GM23338 (cell line): Measurements from ENCODE around the gene EBPL. TPM values are rescaled to one million over a fixed set of nuclear protein-coding genes. Genes with fewer than 3 reads are reported as not detected.

Experiments
- ATAC-seq: fragments of 200-7000 bp; cut with Tn5 transposase; 3 replicates; pipeline ENCODE4 v1.9.1; 2020
- DNase-seq: peaks from one replicate; pipeline ENCODE4 v3.0.0-alpha.2; 2015; ENCODE audit warnings: low spot score
- H2AFZ ChIP-seq: fragments of 200-600 bp; sonication (generic); 2 replicates; pipeline ENCODE4 v1.8.0; 2016; ENCODE audit warnings: antibody characterized with exemption, mild to moderate bottlenecking, moderate library complexity
- H3F3A ChIP-seq: fragments of 200-600 bp; sonication (generic); replicated peaks from 2 replicates; pipeline ENCODE4 v1.8.0; 2017; ENCODE audit warnings: antibody characterized with exemption, mixed run types, low read depth
- H3K27ac ChIP-seq: fragments of 200-600 bp; sonication (generic); 2 replicates; pipeline ENCODE4 v1.6.1; 2016; ENCODE audit warnings: low read depth
- H3K27me3 ChIP-seq: fragments of 200-600 bp; sonication (generic); 2 replicates; pipeline ENCODE4 v1.8.0; 2016; ENCODE audit warnings: mild to moderate bottlenecking, mixed run types, moderate library complexity; ENCODE audit not compliant: insufficient read depth
- H3K36me3 ChIP-seq: fragments of 200-600 bp; sonication (generic); 2 replicates; pipeline ENCODE4 v1.8.0; 2016; ENCODE audit warnings: mild to moderate bottlenecking; ENCODE audit not compliant: insufficient read depth
- H3K4me1 ChIP-seq: fragments of 200-600 bp; sonication (generic); 2 replicates; pipeline ENCODE4 v1.8.0; 2016; ENCODE audit warnings: mild to moderate bottlenecking, moderate library complexity; ENCODE audit not compliant: insufficient read depth
- H3K4me2 ChIP-seq: fragments of 200-600 bp; sonication (generic); 2 replicates; pipeline ENCODE4 v1.7.1; 2017; ENCODE audit warnings: mixed run types
- H3K4me3 ChIP-seq: fragments of 200-600 bp; sonication (generic); 2 replicates; pipeline ENCODE4 v1.6.1; 2016; ENCODE audit warnings: mixed run types
- H3K79me2 ChIP-seq: fragments of 200-600 bp; sonication (generic); replicated peaks from 2 replicates; pipeline ENCODE4 v1.8.0; 2017; ENCODE audit warnings: mild to moderate bottlenecking; ENCODE audit not compliant: insufficient read depth
- H3K9me2 ChIP-seq: fragments of 200-600 bp; sonication (generic); 2 replicates; pipeline ENCODE4 v1.8.0; 2017; ENCODE audit not compliant: insufficient read depth
- H4K20me1 ChIP-seq: fragments of 200-600 bp; sonication (generic); replicated peaks from 2 replicates; pipeline ENCODE4 v1.8.0; 2017; ENCODE audit warnings: mild to moderate bottlenecking; ENCODE audit not compliant: insufficient read depth
- H3K27ac Mint-ChIP-seq: 2 replicates; pipeline ENCODE4 v1.8.0; 2020; ENCODE audit warnings: inconsistent platforms, mild to moderate bottlenecking, moderate library complexity, mixed read lengths
- H3K27me3 Mint-ChIP-seq: 3 replicates; pipeline ENCODE4 v1.8.0; 2022; ENCODE audit warnings: low read depth, mild to moderate bottlenecking, moderate library complexity, mixed read lengths, inconsistent platforms; ENCODE audit not compliant: insufficient read depth, poor library complexity
- H3K36me3 Mint-ChIP-seq: 3 replicates; pipeline ENCODE4 v1.8.0; 2021; ENCODE audit warnings: low read depth, mild to moderate bottlenecking, inconsistent platforms, moderate library complexity, mixed read lengths
- H3K4me1 Mint-ChIP-seq: 3 replicates; pipeline ENCODE4 v1.8.0; 2020; ENCODE audit warnings: mild to moderate bottlenecking, inconsistent platforms, mixed read lengths
- H3K4me3 Mint-ChIP-seq: 3 replicates; pipeline ENCODE4 v1.8.0; 2021; ENCODE audit warnings: moderate library complexity, mild to moderate bottlenecking, inconsistent platforms, mixed read lengths
- H3K9me3 Mint-ChIP-seq: 3 replicates; pipeline ENCODE4 v1.8.0; 2020; ENCODE audit warnings: moderate library complexity, mild to moderate bottlenecking, inconsistent platforms, mixed read lengths
- CREB1 ChIP-seq: fragments of 250-450 bp; sonication (Bioruptor Pico); IDR thresholded peaks from 2 replicates; pipeline ENCODE4 v1.5.0; 2020; ENCODE audit warnings: low read depth, mild to moderate bottlenecking, moderate library complexity
- EZH2 ChIP-seq: fragments of 200-600 bp; sonication (generic); IDR thresholded peaks from one replicate; pipeline ENCODE4 v1.8.0; 2017; ENCODE audit warnings: antibody characterized with exemption, mild to moderate bottlenecking, low read depth; ENCODE audit not compliant: unreplicated experiment
- JUNB ChIP-seq: IDR thresholded peaks from one replicate; pipeline ENCODE4 v1.6.1; 2016; ENCODE audit warnings: antibody characterized with exemption; ENCODE audit not compliant: unreplicated experiment
- POLR2AphosphoS5 ChIP-seq: IDR thresholded peaks from 2 replicates; pipeline ENCODE4 v1.6.1; 2016; ENCODE audit warnings: antibody characterized with exemption, low read depth
- REST ChIP-seq: IDR thresholded peaks from one replicate; pipeline ENCODE4 v1.6.1; 2018; ENCODE audit warnings: antibody characterized with exemption; ENCODE audit not compliant: unreplicated experiment
- STAT1 ChIP-seq: IDR thresholded peaks from one replicate; pipeline ENCODE4 v1.6.1; 2016; ENCODE audit warnings: antibody characterized with exemption; ENCODE audit not compliant: unreplicated experiment
- ZNF462 ChIP-seq: fragments of 250-450 bp; sonication (Bioruptor Pico); IDR thresholded peaks from 2 replicates; pipeline ENCODE4 v1.5.0; 2020; ENCODE audit warnings: mild to moderate bottlenecking, moderate library complexity
- polyA plus RNA-seq: library from polyadenylated mRNA; unstranded; fragments of >200 nt; fragmentation: Nextera tagmentation; extraction: Ambion mirVana; gene quantifications from 2 replicates; pipeline ENCODE4 v1.2.1, GENCODE V29; 2016
- total RNA-seq: library from RNA; depleted of rRNA; stranded (reverse); fragments of >200 nt; shearing (Covaris generic); gene quantifications from 2 replicates; pipeline ENCODE4 v1.2.3, GENCODE V29; 2014
- TF ChIP-seq, protein P1 (sequence below), 2 experiments: fragments of 200-600 bp in 1 of 2; sonication (generic) in 1 of 2; conservative IDR thresholded peaks; 2 replicates each; pipeline versions ENCODE4 v1.5.1 to v1.6.1; 2016 to 2017; ENCODE audit warnings: antibody characterized with exemption in 2 of 2, low read depth in 2 of 2, mild to moderate bottlenecking in 2 of 2, moderate library complexity in 1 of 2

Gene EBPL
- total and polyA plus RNA-seq, 2 experiments from 2014 or later, result 231 to 245 TPM

DNA sequence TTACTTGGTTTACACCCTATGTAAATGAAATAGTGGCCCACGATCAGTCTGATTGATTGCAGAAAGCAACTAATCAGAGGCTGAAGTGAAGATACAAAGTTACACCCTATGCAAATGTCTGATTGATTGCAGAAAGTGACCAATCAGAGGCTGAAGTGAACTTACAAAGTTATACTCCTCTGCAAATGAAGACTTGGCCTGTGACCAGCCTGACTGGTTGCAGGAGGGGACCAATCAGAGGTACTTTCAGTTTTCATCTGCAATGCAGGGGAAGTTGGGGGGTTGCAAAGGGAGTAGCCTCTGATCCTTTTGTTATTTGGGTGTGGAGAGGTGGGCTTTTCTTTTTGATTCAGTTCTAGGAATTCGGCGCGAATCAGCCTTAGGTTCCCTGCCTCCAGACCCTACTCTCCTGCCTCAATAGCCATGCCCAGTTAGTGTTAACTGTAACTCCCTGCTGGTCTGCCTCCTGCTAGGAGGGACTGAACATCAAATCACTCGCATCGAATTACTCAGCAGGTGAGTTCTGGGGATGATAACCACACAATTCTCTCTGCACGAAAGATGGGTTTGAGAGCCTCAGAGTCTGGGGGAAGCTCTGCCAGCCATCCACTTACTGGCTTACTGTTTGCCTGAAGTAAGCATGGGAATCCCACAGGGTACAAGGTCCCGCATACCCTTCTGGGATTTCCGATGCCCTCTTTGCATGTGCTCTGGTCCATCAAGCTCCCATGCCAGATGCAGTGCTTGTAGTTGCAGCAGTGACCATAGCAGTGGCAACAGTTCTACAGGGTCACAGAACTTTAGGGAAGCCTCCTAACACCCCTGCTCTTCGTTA is 55.5 kb downstream of the EBPL start (continued):
- TF ChIP-seq, protein P1, sequence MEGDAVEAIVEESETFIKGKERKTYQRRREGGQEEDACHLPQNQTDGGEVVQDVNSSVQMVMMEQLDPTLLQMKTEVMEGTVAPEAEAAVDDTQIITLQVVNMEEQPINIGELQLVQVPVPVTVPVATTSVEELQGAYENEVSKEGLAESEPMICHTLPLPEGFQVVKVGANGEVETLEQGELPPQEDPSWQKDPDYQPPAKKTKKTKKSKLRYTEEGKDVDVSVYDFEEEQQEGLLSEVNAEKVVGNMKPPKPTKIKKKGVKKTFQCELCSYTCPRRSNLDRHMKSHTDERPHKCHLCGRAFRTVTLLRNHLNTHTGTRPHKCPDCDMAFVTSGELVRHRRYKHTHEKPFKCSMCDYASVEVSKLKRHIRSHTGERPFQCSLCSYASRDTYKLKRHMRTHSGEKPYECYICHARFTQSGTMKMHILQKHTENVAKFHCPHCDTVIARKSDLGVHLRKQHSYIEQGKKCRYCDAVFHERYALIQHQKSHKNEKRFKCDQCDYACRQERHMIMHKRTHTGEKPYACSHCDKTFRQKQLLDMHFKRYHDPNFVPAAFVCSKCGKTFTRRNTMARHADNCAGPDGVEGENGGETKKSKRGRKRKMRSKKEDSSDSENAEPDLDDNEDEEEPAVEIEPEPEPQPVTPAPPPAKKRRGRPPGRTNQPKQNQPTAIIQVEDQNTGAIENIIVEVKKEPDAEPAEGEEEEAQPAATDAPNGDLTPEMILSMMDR (conservative IDR thresholded peaks at IDR 0.05; ENCODE audit: low read depth in 2 of 2), result no peak
- no peak for TF ChIP-seq STAT1

DNA sequence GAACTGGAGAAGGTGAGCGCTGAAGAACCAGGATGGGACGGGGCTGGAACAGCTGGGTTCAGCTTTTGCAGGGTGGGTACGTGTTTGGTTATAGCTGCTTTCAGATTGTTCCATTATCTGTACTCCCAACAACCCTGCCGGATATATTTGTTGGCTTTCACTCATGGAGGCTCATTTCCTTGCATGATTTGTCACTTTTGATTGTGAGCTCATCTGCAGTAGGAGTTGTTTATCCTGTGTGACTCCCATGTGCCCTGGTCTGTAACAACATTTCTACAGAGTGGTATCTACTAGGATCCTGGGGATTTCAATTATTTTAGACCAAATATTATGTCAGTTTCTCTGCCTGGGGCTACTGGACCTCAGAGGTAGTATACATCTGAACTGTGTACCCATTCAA is 57.6 kb downstream of the EBPL start:
- peaks cover 6% of the 10 kb centered on the region for H3K27me3 Mint-ChIP-seq
- Histone ChIP-seq H3K27ac (no peak overlapping the region), H2AFZ (no peak overlapping the region), H3K27me3 (no peaks in the 10 kb centered on the region), H4K20me1 (no peaks in the 10 kb centered on the region), H3K4me1 (peaks cover 7% of the 10 kb centered on the region; the same call in 1 of the 2 replicates), H3F3A (0 out of 2 replicates have a peak, but pooled peaks cover 6% of the 10 kb centered on the region), H3K9me2 (peaks cover 11% of the 10 kb centered on the region; the same call in 1 of the 2 replicates), H3K4me2 (no peak overlapping the region), H3K4me3 (no peak overlapping the region), H3K36me3 (no peaks in the 10 kb centered on the region), H3K79me2 (no peaks in the 10 kb centered on the region)
- no peak overlapping the region for H3K27ac Mint-ChIP-seq
- no peak for ATAC-seq
- TF ChIP-seq POLR2AphosphoS5, result no peak
- no peak for TF ChIP-seq JUNB
- no peak for TF ChIP-seq REST
- TF ChIP-seq EZH2, result no peak
- TF ChIP-seq CREB1 (CRISPR knock-in tag), result no peak
- no peak for TF ChIP-seq ZNF462 (CRISPR knock-in tag)
- no peak for DNase-seq
- H3K9me3 Mint-ChIP-seq, result no peaks in the 10 kb centered on the region
- peaks cover 17% of the 10 kb centered on the region for H3K4me1 Mint-ChIP-seq
- no peak overlapping the region for H3K4me3 Mint-ChIP-seq
- 0 out of 3 replicates have a peak, but pooled peaks cover 4% of the 10 kb centered on the region for H3K36me3 Mint-ChIP-seq
